Kasumi-1 (cell line): Measurements from ENCODE around the gene IBA57.

Experiments
- DNase-seq, 2 experiments: peaks; one replicate each; lab custom pipeline; 2025; lab: John Stamatoyannopoulos, UW

Gene IBA57

GRCh38 chr1:228190778-228191177 is 25.2 kb downstream of the IBA57 start:
- no peak for DNase-seq

GRCh38 chr1:228194436-228194835 is 28.8 kb downstream of the IBA57 start:
- DNase-seq: no peak

DNA sequence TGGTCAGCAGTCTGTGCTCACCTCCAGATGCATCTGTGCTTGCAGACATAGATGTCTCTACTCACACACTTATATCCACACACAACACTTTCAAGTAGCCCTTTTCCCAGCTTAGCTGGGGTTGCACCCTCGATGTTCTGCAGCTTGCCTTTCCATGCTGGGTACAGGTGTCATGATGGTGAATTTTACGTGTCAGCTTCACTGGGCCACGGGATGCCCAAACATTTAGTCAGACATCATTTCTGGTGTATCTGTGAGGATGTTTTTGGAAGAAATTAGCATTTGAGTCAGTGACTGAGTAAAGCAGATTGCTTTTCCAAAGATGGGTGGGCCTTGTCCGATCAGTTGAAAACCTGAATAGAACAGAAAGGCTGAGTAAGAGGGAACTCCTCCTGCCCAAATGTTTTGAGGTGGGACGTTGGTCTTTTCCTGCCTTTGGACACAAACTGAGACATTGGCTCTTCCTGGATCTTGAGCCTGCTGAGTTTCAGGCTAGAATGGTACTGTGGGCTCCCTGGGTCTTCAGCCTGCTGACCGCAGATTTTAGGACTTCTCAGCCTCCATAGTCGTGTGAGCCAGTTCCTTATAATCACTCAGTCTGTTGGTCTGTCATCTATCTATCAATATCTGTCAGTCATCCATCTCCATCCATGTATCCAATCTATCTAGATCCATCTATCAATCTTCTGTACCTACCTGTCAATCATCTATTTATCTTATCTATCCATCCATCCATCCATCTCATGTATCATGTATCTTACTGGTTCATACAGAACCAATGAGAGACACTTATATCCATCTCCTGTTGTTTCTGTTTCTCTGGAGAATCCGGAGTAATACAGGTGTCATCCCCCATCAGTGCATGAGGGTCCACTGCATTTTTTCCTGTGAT is 29.6 kb downstream of the IBA57 start:
- no peak for DNase-seq

DNA sequence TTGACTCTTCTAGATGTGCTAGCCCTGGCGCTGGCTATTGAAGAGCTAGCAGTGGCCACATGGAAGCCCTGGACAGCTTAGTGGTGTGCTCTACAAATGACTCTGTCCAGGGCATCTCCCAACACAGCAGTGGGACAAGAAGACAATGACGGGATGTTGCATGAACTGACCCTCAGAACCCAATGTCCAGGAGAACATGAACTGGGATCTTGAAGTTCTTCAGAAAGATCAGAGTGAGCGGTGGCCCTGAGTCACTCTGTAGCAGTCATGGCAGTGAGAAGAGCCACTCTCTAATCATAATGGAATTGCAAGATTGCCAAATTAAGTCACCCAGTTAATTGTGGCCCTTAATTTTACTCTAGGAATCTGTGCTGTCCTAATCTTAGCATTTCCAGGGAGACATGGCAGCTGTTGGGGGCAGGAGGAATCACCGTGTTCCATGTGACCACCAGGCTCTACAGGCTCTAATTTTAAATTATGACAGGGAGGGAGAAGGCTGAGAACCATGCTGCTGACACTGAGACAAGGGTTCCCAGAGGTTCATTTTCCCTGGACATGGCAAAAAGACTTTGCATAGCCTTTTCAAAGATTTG is 32.0 kb downstream of the IBA57 start:
- DNase-seq: no peak

DNA sequence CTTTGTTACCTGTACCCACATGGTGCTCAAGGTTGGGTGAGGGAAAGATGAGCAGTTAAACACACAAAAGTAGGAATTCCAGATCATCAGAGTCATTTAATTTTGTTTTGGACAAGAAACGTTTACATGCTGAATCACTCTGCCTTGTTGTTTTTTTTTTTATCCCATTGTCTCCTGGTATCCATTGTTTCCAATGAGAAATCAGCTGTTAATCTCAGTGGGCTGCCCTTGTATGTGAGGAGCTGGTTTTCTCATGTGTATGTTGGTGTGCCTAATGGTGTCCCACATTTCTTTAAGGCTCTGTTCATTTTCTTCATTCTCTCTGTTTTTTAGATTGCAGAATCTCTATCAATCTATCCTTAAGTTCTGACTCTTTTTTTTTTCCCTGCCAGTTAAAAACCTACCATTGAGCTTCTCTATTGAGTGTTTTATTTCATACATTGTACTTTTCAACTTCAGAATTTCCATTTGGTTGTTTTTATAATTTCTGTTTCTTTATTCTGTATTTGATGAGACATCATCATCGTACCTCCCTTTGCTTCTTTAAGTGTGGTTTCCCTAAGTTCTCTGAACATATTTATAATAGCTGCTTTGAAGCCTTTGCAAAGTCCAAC is 33.5 kb downstream of the IBA57 start:
- DNase-seq: peak; percentile 0 to 30

- no peak for DNase-seq
Observed at GRCh38 chr1:228204958-228205357, 39.4 kb downstream of the IBA57 start.

GRCh38 chr1:228205526-228206436 is 40.2 kb downstream of the IBA57 start:
- no peak for DNase-seq

GRCh38 chr1:228206582-228207351 is 41.2 kb downstream of the IBA57 start:
- no peak for DNase-seq

DNA sequence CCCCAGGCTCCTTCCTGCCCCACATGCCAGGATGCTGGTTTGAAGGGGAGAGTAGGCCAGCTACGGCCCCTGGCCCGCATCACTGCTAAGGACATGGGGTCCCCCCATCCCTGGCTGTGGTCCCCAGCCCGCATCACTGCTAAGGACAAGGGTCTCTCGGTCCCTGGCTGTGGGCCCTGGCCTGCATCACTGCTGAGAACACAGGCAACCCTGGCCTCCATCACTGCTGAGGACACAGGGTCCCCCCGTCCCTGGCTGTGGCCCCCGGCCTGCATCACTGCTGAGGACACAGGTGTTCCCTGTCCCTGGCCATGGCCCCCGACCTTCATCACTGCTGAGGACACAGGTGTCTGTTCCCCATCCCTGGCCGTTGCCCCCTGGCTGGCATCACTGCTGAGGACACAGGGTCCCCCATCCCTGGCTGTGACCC is 41.8 kb downstream of the IBA57 start:
- no peak for DNase-seq

DNA sequence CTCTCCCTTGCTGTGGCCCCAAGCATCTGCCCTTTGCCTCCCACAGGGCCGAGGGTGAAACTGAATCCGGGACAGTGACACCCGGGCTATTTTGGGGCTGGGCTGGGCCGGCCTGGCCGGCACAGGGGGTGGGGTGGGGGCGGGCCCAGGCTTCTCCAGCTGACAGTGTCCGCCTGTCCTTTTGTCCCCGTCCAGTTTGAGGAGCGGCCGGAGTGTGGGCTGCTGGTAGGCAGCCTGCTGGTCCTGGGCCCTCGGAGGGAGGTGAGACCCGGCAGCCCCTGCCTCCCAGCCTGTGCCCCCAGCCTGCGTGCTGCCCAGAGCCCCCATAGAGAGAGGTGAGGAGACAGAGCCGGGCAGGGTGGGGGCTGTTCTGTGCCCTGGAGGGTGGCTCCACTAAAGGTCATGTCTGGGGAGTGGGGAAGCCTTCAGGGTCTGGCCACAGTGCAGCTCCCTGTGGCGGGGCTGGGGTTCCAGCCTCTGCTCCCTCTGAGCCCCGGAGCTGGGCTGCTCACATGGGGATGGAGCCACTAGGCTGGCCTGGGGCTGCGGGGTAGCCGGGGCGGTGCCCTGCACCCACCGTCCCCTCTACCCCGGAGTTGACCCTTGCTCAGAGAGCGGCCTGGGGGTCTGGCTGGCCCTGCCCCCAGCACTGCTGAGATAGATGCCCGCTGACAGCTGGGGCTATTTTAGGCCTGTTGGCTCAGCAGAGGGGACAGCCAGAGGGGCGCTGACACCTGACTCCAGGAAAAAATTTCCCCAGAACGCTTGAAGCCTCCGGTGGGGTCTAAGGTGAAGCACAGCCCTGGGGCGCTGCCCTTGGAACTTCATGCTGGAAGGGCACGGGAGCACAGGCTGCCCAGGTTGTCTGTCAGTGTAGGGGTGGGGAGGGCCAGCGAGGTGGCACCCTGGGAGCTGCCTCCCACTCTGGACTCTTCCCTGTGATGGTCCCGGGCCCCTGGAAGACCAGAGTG is 42.5 kb downstream of the IBA57 start, which contains the start of gene OBSCN:
TSS of gene OBSCN (plus strand) at position 194 of the 971 bp plus-strand sequence. CDS start 3,740 bp downstream, outside the sequence.
- no peak for DNase-seq

DNA sequence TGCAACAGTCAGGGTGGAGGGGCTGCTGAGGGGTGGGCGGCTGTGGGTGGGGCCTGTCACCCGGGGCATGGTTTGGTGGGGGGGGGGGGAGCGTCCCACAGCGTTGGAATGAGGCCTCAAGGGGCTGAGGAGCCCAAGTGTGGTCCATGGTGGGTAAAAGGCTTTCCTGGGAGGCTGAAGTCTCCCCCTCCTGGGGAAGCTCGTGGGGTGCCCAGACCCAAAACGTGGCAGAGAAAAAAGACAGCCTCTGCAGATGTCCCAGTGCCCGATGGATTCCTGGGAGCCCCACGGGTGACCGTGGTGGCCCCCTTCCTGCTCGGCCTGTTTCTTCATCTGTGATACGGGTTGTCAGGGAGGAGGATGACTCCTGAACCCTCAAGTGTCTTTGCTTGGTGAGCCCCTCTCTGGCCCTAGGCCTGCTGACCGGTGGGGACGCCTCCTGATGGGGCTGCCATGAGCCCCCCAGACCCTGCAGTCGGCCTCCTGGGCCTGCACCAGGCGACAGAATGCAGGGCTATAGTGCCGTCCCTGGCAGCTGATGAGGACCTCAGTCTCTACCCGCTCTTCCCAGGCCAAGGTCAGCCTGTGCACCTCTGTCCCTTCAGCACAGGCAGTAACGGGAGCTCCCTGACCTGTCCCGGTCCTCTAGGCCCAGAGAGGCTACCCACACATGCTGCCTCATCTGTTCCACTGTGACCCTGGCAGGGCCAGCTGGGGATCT is 43.4 kb downstream of the IBA57 start:
- DNase-seq: no peak

GRCh38 chr1:228209657-228210056 is 44.1 kb downstream of the IBA57 start:
- DNase-seq: no peak

DNA sequence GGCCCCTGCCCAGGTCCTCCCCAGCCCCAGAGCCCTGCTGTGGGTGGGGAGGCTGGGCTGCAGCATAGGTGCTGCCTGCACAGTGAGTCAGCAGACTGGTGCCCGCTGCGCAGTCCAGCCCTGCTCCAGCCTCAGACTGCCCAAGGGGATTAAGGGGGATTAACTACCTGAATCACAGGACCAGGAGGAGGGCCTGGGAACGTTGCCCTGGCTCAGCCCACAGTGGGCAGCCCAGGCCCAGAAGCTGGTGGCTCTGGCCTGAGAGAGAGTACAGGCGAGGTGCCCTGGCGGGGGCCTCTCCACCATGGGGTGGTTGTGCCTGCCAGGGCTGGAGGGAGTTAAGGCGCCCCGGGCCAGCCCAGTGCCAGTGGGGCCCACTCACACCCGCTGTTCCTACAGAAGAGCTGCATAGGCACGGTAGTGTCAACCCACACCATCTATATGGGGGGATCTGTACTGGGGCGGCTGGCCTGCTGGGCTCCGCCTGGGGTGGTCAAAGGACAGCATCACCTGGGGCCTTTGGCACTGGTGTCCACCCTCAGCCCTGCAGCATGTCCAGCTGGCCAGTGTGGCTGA is 44.6 kb downstream of the IBA57 start:
- no peak for DNase-seq

GRCh38 chr1:228210712-228211530 is 45.3 kb downstream of the IBA57 start:
- DNase-seq: no peak

DNA sequence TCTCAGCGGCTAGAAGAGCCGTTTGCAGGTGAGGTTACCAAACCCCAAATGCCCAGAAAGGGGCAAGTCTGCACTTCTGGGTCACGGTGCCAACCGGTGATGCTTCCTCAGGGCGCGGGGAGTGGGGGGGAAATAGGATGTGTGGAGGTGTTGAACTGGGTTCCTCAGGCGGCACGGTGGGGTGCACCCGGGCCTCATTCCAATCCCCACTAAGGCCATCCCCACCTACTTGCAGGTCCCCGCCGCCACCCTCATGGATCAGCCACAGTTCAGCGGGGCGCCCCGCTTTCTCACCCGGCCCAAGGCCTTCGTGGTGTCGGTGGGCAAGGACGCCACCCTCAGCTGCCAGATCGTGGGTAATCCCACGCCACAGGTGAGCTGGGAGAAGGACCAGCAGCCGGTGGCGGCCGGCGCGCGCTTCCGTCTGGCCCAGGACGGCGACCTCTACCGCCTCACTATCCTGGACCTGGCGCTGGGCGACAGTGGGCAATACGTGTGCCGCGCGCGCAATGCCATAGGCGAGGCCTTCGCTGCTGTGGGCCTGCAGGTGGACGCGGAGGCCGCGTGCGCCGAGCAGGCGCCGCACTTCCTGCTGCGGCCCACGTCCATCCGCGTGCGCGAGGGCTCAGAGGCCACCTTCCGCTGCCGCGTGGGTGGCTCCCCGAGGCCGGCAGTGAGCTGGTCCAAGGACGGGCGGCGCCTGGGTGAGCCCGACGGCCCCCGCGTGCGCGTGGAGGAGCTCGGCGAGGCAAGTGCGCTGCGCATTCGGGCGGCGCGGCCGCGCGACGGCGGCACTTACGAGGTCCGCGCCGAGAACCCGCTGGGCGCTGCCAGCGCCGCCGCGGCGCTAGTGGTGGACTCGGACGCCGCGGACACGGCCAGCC is 46.2 kb downstream of the IBA57 start:
- no peak for DNase-seq

- DNase-seq: no peak
Observed at GRCh38 chr1:228212415-228212965, 46.9 kb downstream of the IBA57 start.
